HG02678 (cell line): ENCODE measurements around the gene EVA1C.
"Not testable (repeated sequence)": the region's sequence is repeated elsewhere in the genome, so short reads cannot be mapped to it uniquely, and the experiment has no call there.

Source experiments
- ATAC-seq: cut with Tn5 transposase; IDR thresholded peaks from one replicate; pipeline ENCODE4 v1.9.1; 2021; ENCODE audit warnings: mild to moderate bottlenecking, moderate library complexity; ENCODE audit not compliant: unreplicated experiment

EVA1C gene

DNA sequence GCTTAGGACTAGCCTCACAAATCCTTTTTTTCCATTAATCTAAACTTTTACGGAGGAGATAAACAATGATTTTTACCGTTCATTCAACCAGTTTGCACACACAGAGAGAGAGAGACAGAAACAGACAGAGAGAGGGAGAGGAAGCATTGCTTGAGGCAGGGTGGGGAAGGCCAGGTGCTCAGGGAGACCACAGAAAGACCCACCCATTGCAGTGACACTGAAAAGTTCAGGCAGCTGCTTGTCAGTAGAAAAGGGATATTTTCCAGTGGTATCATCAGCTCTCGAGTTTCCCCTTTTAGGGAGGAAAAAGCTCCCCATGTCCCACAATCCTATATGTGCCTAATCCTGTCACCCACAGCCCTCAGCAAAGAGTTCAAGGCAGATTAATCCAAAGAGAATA, 145.6 kb downstream of the EVA1C start:
- ATAC-seq, result no peak

DNA sequence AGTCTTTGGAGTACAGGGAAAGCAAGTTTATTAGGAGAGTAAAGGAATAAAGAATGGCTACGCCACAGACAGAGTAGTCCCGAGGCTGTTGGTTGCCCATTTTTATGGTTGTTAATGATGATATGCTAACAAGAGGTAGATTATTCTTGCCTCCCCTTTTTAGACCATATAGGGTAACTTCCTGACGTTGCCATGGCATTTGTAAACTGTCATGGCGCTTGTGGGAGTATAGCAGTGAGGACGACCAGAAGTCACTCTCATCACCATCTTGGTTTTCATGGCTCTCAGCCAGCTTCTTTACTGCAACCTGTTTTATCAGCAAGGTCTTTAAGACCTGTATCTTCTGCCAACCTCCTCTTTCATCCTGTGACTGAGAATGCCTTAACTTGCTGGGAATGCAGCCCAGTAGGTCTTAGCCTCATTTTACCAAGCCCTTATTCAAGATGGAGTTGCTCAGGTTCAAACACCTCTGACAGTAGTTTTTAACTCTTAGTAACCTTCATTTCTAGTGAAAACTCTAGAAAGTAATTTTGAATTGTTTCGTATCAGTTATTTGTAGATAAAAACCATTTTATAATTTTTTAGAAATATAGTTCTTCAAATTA, 146.6 kb downstream of the EVA1C start:
- ATAC-seq, result no peak

DNA sequence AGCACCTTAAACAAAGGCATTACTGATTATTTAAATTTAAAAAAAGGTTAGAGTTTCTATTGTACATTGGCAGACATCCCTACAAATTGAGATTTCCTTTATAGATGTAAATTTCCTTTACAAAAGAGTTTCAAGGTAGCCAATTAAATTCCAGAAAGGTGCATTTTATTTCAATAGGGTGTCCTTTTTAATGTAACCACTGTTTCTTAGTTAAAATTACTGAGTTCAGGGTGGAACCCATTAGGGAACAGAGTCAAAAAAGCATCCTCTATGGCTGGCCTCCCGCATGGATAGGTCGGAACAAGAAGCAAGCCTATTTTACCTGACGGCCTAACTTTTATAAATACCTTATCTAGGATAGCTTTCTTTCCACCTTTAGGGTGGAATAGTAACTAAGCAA, 148.4 kb downstream of the EVA1C start:
- ATAC-seq, result no peak

DNA sequence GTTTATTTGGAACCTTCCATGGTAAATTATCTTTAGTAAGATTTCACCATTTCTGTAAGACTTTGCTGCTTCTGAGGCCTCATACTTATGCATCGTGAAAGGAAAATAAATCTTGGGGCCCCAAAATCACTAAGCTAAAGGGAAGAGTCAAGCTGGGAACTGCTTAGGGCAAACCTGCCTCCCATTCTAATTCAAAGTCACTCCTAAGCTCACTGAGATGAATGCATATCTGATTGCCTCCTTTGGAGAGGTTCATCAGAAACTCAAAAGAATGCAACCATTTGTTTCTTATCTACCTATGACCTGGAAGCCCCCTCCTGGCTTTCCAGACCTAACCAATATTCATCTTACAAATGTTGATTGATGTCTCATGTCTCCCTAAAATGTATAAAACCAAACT, 149.0 kb downstream of the EVA1C start:
- ATAC-seq, result not testable (repeated sequence)

DNA sequence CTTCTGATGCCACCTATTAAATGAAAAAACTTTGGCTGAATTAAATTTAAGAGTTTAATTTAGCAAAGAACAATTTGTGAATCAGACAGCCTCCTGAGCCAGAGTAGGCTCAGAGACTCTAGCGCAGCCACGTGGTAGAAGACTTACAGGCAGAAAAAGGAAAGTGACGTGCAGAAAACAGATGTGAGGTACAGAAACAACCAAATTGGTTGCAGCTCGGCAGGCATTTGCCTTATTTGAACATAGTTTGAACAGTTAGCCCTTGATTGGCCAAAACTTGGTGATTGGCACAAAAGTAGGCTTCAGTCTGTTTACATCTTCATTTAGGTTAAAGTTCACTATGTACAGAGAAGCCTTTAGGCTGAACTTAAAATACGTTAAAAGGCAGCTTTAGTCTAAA, 149.9 kb downstream of the EVA1C start:
- no peak for ATAC-seq

DNA sequence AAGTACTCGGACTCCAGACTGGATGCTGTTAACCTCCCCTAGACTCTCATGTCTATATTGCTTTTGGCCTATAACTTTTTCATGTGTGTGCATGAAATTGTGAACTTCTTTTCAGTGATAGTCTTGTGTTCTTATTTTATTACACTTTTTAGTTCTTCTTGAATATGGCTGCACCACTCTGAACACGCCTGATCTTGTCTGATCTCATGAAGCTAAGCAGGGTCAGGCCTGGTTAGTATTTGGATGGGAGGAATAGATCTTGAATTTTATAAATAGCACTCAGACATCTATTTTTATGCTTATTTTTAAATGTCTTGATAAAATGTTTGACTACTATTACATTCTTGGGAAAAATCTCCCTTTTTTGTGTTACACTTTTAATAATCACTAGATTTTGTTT, 150.4 kb downstream of the EVA1C start:
- ATAC-seq, result no peak
